Activated CD8-positive, alpha-beta T cell treated with anti-CD3 and anti-CD28 coated beads for 36 hours (primary cell): ENCODE measurements around the gene TRIM43. TPM values are rescaled to one million over a fixed set of nuclear protein-coding genes. Genes with fewer than 3 reads are reported as not detected.
"Not testable (repeated sequence)": the region's sequence is repeated elsewhere in the genome, so short reads cannot be mapped to it uniquely, and the experiment has no call there.

Experiments used
- ATAC-seq: fragments of 200-7000 bp; cut with Tn5 transposase; one replicate; pipeline ENCODE4 v1.10.0; 2021; ENCODE audit warnings: mild to moderate bottlenecking, moderate library complexity
- CTCF ChIA-PET: fragments of 350-600 bp; sonication (Branson Sonifier 250); formaldehyde crosslinking; loops from one replicate; lab custom pipeline; 2021; ENCODE audit warnings: antibody characterized with exemption; lab: Charles Lee
- POLR2A ChIA-PET: fragments of 350-600 bp; sonication (Branson Sonifier 250); formaldehyde crosslinking; loops from one replicate; lab custom pipeline; 2021; ENCODE audit warnings: antibody characterized with exemption; lab: Charles Lee
- DNase-seq: peaks from one replicate; pipeline ENCODE4 v3.0.0-alpha.2; 2020
- H3K27ac Mint-ChIP-seq: one replicate; pipeline ENCODE4 v1.8.0; 2021; ENCODE audit warnings: mild to moderate bottlenecking, mixed read lengths
- H3K27me3 Mint-ChIP-seq: one replicate; pipeline ENCODE4 v1.8.0; 2021; ENCODE audit warnings: mixed read lengths
- H3K36me3 Mint-ChIP-seq: one replicate; pipeline ENCODE4 v1.8.0; 2021; ENCODE audit warnings: low read depth, mixed read lengths
- H3K4me1 Mint-ChIP-seq: one replicate; pipeline ENCODE4 v1.8.0; 2021; ENCODE audit warnings: low read depth, mixed read lengths
- H3K4me3 Mint-ChIP-seq: one replicate; pipeline ENCODE4 v1.8.0; 2021; ENCODE audit warnings: mild to moderate bottlenecking, moderate library complexity, mixed read lengths
- H3K9me3 Mint-ChIP-seq: one replicate; pipeline ENCODE4 v1.8.0; 2021; ENCODE audit warnings: mixed read lengths
- intact Hi-C: fragments of 100-400 bp; cut with micrococcal nuclease; formaldehyde crosslinking; loops from one replicate; pipeline ENCODE4 v1.10.0; 2022
- total RNA-seq, 2 experiments: library from RNA; stranded (reverse); gene quantifications; one replicate each; pipeline ENCODE4 v1.2.3, GENCODE V29; 2021
- TF ChIP-seq, protein P1 (sequence below): fragments of 200-600 bp; IDR thresholded peaks from one replicate; pipeline ENCODE4 v1.8.0; 2022; ENCODE audit warnings: antibody characterized with exemption, mild to moderate bottlenecking

TRIM43 gene
- total RNA-seq = not detected

DNA sequence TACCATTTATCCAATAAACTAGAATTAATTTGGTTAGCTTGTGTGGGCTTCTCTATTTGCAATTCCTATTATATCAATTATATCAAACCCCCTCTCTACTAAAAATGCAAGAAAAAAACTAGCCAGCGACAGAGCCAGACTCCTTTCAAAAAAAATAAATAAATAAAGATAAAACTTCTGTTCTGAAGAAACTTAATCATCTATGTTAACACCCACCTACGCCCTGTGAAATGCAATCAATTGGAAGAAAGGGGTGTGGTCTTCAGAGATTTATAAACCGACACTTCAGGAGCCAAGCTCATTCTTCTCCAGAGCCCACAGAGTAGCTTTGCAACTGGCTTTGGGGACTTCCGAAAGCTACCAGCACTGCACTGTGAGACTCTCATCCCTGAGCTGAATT is at the start of gene TRIM43:
TSS of gene TRIM43 (plus strand) at position 301 of the 400 bp plus-strand sequence. CDS start 2,023 bp downstream, outside the sequence.
- H3K4me3 Mint-ChIP-seq, ATAC-seq, H3K36me3 Mint-ChIP-seq, H3K9me3 Mint-ChIP-seq, H3K27me3 Mint-ChIP-seq, intact Hi-C loops, DNase-seq, CTCF ChIA-PET, H3K4me1 Mint-ChIP-seq, POLR2A ChIA-PET, H3K27ac Mint-ChIP-seq: not testable (repeated sequence)

DNA sequence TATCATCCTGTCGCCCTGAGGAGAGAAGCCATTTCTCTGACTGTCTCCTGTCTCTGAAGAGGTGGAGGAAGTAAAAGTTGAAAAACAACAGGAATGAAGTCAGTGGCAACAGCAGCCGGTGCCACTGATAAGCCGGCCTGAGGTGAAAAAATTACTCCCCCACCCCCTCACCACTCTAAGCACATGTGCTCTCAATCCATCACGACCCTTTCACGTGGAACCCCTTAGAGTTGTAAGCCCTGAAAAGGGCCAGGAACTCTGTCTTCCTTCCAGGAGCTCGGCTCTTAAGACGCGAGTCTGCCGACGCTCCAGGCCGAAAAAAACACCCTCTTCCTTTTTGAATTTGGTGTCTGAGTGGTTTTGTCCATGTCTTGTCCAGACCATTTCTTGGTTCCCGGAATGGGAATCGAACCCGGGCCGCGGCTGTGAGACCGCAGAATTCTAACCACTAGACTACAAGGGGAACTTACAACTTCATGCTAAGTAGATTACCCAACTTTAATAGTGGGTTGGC is 40.7 kb upstream of the TRIM43 start:
- no peak for DNase-seq
- TF ChIP-seq, protein P1, sequence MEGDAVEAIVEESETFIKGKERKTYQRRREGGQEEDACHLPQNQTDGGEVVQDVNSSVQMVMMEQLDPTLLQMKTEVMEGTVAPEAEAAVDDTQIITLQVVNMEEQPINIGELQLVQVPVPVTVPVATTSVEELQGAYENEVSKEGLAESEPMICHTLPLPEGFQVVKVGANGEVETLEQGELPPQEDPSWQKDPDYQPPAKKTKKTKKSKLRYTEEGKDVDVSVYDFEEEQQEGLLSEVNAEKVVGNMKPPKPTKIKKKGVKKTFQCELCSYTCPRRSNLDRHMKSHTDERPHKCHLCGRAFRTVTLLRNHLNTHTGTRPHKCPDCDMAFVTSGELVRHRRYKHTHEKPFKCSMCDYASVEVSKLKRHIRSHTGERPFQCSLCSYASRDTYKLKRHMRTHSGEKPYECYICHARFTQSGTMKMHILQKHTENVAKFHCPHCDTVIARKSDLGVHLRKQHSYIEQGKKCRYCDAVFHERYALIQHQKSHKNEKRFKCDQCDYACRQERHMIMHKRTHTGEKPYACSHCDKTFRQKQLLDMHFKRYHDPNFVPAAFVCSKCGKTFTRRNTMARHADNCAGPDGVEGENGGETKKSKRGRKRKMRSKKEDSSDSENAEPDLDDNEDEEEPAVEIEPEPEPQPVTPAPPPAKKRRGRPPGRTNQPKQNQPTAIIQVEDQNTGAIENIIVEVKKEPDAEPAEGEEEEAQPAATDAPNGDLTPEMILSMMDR = no peak
- intact Hi-C loops = no loop called here
- Mint-ChIP-seq H3K27ac (no peak overlapping the region), H3K27me3 (peaks cover 9% of the 10 kb centered on the region), H3K4me3 (no peak overlapping the region), H3K36me3 (no peaks in the 10 kb centered on the region), H3K4me1 (no peaks in the 10 kb centered on the region), H3K9me3 (no peaks in the 10 kb centered on the region)
- ChIA-PET POLR2A (interaction anchor here (1.0 kb wide), 1 partner anchor 12 kb away, joined by 3 read pairs; no protein-coding TSS in a partner anchor), CTCF (no interaction called here)
- no peak for ATAC-seq

DNA sequence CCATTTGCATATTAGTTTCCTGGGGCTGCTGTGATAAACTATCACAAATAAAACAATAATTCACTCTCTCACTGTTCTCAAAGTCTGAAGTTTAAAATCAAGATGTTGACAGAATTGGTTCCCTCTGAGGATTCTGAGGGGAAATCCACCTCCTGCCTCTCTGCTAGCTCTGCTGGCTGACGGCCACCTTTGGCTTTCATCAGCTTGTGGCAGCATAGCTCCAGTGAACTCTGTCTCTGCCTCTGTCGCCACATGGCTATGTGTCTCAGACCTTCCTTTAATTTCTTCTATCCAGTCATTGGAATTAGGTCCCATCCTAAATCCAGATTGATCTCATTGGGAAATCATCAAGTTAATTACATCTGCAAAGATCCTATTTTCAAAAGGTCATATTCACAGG is 38.9 kb upstream of the TRIM43 start:
- H3K36me3 Mint-ChIP-seq = no peaks in the 10 kb centered on the region
- ChIA-PET CTCF (no interaction called here), POLR2A (no interaction called here)

DNA sequence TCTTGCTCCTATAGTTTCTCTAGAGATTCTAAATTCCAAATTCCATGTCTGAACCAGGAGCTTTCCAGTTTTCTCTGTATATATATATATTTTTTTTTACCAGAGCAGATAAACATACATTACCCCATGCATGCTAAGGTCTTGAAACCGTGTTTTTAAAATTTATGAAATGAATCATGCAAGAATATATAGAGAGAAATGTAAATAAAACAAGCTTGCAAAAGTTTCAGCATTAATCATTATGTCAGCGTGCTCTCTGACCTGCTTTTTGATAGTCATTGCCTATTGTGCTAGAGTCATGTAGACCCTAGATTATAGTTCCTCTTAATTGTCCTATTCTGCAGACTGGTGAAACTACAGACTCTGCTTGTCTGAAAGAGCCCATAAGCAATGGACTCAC is 22.6 kb upstream of the TRIM43 start:
- H3K4me3 Mint-ChIP-seq = no peak overlapping the region
- TF ChIP-seq, protein P1 = no peak
- CTCF ChIA-PET = no interaction called here
- DNase-seq (no peak), ATAC-seq (no peak)
- no peaks in the 10 kb centered on the region for H3K4me1 Mint-ChIP-seq
- POLR2A ChIA-PET = no interaction called here
- no peak overlapping the region for H3K27ac Mint-ChIP-seq
- intact Hi-C loops = no loop called here
- H3K27me3 Mint-ChIP-seq = peaks cover 19% of the 10 kb centered on the region
- H3K9me3 Mint-ChIP-seq = no peaks in the 10 kb centered on the region
- H3K36me3 Mint-ChIP-seq = no peaks in the 10 kb centered on the region

More for the DNA sequence above, 38.9 kb upstream of the TRIM43 start:
- Mint-ChIP-seq H3K4me1 (no peaks in the 10 kb centered on the region), H3K4me3 (no peak overlapping the region), H3K27ac (no peak overlapping the region), H3K27me3 (peaks cover 9% of the 10 kb centered on the region), H3K9me3 (no peaks in the 10 kb centered on the region)
- TF ChIP-seq, protein P1 = no peak
- intact Hi-C loops = no loop called here
- ATAC-seq (no peak), DNase-seq (no peak)

DNA sequence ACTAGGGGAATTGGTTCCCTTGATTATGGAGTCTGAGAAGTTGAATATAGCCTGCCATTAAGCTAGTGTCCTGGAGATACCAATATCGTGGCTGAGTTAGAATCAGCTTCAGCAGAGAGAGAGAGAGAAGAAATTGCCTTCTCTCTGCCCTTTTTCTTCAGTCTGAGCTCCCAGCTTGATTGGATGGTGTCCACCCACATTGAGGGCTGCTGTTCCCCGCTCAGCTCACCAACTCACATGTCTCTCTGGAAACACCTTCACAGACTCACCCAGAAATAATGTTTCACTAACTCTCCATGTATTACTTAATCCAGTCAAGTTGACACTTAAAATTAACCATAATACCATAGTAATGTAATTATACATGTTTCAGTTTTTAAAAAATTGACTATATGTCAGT is 17.9 kb upstream of the TRIM43 start:
- DNase-seq (no peak), ATAC-seq (no peak)
- Mint-ChIP-seq H3K9me3 (no peaks in the 10 kb centered on the region), H3K27ac (no peak overlapping the region), H3K4me3 (no peak overlapping the region), H3K4me1 (no peaks in the 10 kb centered on the region), H3K36me3 (no peaks in the 10 kb centered on the region), H3K27me3 (peaks cover 19% of the 10 kb centered on the region)
- TF ChIP-seq, protein P1 = no peak
- intact Hi-C loops = no loop called here
- CTCF ChIA-PET = no interaction called here
- POLR2A ChIA-PET = no interaction called here
